HEK293T (cell line): ENCODE results near the gene PAX2.

ENCODE experiments used
- ARNT ChIP-seq: fragments of 450-650 bp; IDR thresholded peaks from 2 replicates; pipeline ENCODE4 v1.6.1; 2017; ENCODE audit warnings: mild to moderate bottlenecking
- CTBP1 ChIP-seq: fragments of 450-650 bp; IDR thresholded peaks from 2 replicates; pipeline ENCODE4 v1.6.1; 2016; ENCODE audit warnings: borderline replicate concordance
- FOXA1 ChIP-seq: fragments of 450-650 bp; IDR thresholded peaks from 2 replicates; pipeline ENCODE4 v1.6.1; 2016; ENCODE audit warnings: mild to moderate bottlenecking
- FOXK2 ChIP-seq: fragments of 450-650 bp; IDR thresholded peaks from 2 replicates; pipeline ENCODE4 v1.6.1; 2016; ENCODE audit warnings: mild to moderate bottlenecking
- FOXM1 ChIP-seq: fragments of 450-650 bp; IDR thresholded peaks from 2 replicates; pipeline ENCODE4 v1.6.1; 2017; ENCODE audit warnings: mild to moderate bottlenecking, borderline replicate concordance
- HDGF ChIP-seq: fragments of 450-650 bp; IDR thresholded peaks from 2 replicates; pipeline ENCODE4 v1.6.1; 2017; ENCODE audit warnings: antibody characterized with exemption, borderline replicate concordance
- NFRKB ChIP-seq: fragments of 450-650 bp; IDR thresholded peaks from 2 replicates; pipeline ENCODE4 v1.6.1; 2016; ENCODE audit warnings: mild to moderate bottlenecking, moderate library complexity
- SP1 ChIP-seq: fragments of 450-650 bp; IDR thresholded peaks from 2 replicates; pipeline ENCODE4 v1.6.1; 2017

DNA sequence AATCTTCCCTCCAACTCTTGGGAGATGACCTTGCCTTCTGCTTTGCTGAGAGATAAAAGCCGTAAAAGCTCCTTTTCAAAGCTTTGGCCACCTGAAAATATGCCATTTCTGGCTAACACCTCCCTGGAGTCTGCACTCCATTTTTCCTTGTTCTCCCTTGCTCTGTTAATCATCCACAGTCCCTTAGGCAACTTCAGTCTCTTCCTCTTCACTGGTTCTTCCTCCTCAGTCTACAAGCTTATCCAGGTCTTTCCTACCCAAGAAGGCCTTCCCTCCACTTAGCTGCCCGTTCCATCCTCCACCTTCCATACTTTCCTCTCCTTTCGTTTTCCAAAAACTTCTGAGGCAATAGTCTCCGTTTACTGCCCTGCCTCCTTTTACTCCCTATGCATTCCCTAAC, 30.5 kb downstream of the PAX2 start:
- TF ChIP-seq SP1 (no peak), FOXA1 (no peak), HDGF (no peak), ARNT (no peak), NFRKB (no peak), FOXK2 (no peak), CTBP1 (no peak), FOXM1 (no peak)
